Activated CD8-positive, alpha-beta memory T cell treated with anti-CD3 and anti-CD28 coated beads, Interleukin-2, amount 50 U/mL, for 24 hours (primary cell): ENCODE measurements around the gene NEBL.

ENCODE experiments used
- DNase-seq: peaks from one replicate; pipeline ENCODE4 v3.0.0-alpha.2; 2020; ENCODE audit errors: extremely low read depth

The NEBL gene

GRCh38 chr10:20863008-20863407, 34.1 kb downstream of the NEBL start:
- DNase-seq = no peak

GRCh38 chr10:20858292-20859124, 38.6 kb downstream of the NEBL start:
- DNase-seq = no peak

- no peak for DNase-seq
Observed at GRCh38 chr10:20856484-20856883, 40.6 kb downstream of the NEBL start.

- DNase-seq = no peak
Observed at GRCh38 chr10:20855398-20856038, 41.6 kb downstream of the NEBL start.

- no peak for DNase-seq
Observed at GRCh38 chr10:20853276-20853675, 43.8 kb downstream of the NEBL start.

GRCh38 chr10:20852303-20852702, 44.8 kb downstream of the NEBL start:
- DNase-seq = no peak

- DNase-seq = no peak
Observed at GRCh38 chr10:20847512-20847911, 49.6 kb downstream of the NEBL start.

- no peak for DNase-seq
Observed at GRCh38 chr10:20846263-20846662, 50.8 kb downstream of the NEBL start.

GRCh38 chr10:20841419-20841818, 55.7 kb downstream of the NEBL start:
- no peak for DNase-seq

- DNase-seq = no peak
Observed at GRCh38 chr10:20839910-20840309, 57.2 kb downstream of the NEBL start.

GRCh38 chr10:20839141-20839540, 58.0 kb downstream of the NEBL start:
- DNase-seq = no peak

GRCh38 chr10:20836401-20836800, 60.7 kb downstream of the NEBL start:
- no peak for DNase-seq

GRCh38 chr10:20835335-20835734, 61.8 kb downstream of the NEBL start:
- no peak for DNase-seq

GRCh38 chr10:20834825-20835224, 62.3 kb downstream of the NEBL start:
- DNase-seq = no peak

GRCh38 chr10:20822825-20823224, 74.3 kb downstream of the NEBL start:
- DNase-seq = no peak

- DNase-seq = no peak
Observed at GRCh38 chr10:20817646-20818045, 79.5 kb downstream of the NEBL start.

- no peak for DNase-seq
Observed at GRCh38 chr10:20817116-20817515, 80.0 kb downstream of the NEBL start.

- no peak for DNase-seq
Observed at GRCh38 chr10:20814116-20814515, 83.0 kb downstream of the NEBL start.

GRCh38 chr10:20811131-20811530, 86.0 kb downstream of the NEBL start:
- DNase-seq = no peak

GRCh38 chr10:20809631-20810030, 87.5 kb downstream of the NEBL start:
- DNase-seq = no peak

GRCh38 chr10:20806487-20806886, 90.6 kb downstream of the NEBL start:
- no peak for DNase-seq

GRCh38 chr10:20797290-20797689, 99.8 kb downstream of the NEBL start:
- DNase-seq = no peak

GRCh38 chr10:20795391-20795790, 101.7 kb downstream of the NEBL start:
- no peak for DNase-seq
